Suprapubic skin (tissue), 4 donors: ENCODE measurements around the gene KCNK4. TPM values are rescaled to one million over a fixed set of nuclear protein-coding genes. Genes with fewer than 3 reads are reported as not detected.

Experiments used
- DNase-seq, 2 donors: peaks; one replicate each; pipeline ENCODE4 v3.0.0-alpha.2; 2019; ENCODE audit warnings: low spot score in 2 of 2
- H3K27ac ChIP-seq: fragments of 200-600 bp; sonication (generic); one replicate; pipeline ENCODE4 v1.5.1; 2019
- H3K27me3 ChIP-seq: fragments of 200-600 bp; sonication (generic); one replicate; pipeline ENCODE4 v1.5.1; 2019
- H3K36me3 ChIP-seq: fragments of 200-600 bp; sonication (generic); one replicate; pipeline ENCODE4 v1.5.1; 2019
- H3K4me1 ChIP-seq: fragments of 200-600 bp; sonication (generic); one replicate; pipeline ENCODE4 v1.5.1; 2019
- H3K4me3 ChIP-seq: fragments of 200-600 bp; sonication (generic); one replicate; pipeline ENCODE4 v1.5.1; 2019; ENCODE audit warnings: mild to moderate bottlenecking
- H3K9me3 ChIP-seq: fragments of 200-600 bp; sonication (generic); one replicate; pipeline ENCODE4 v1.5.1; 2019
- EP300 ChIP-seq: sonication (generic); formaldehyde crosslinking; IDR thresholded peaks from one replicate; pipeline ENCODE4 v1.6.1; 2017; ENCODE audit warnings: antibody characterized with exemption
- POLR2A ChIP-seq, 2 donors: fragments of 450-650 bp; IDR thresholded peaks; one replicate each; pipeline ENCODE4 v1.6.1; 2017; ENCODE audit warnings: antibody characterized with exemption in 2 of 2, mild to moderate bottlenecking in 2 of 2, moderate library complexity in 2 of 2
- POLR2AphosphoS5 ChIP-seq, 3 donors: sonication (generic); formaldehyde crosslinking; IDR thresholded peaks; one replicate each; pipeline ENCODE4 v1.6.1; 2017; ENCODE audit warnings: antibody characterized with exemption in 3 of 3
- WGBS: methylation state at CpG from one replicate; pipeline ENCODE4 v1.1.5; 2018; 5-methylcytosine and 5-hydroxymethylcytosine counted together
- total RNA-seq, 4 donors: library from RNA; depleted of rRNA; stranded (reverse); fragments of >200 nt; gene quantifications; one replicate each; pipeline ENCODE4 v1.1.0, GENCODE V29; 2016
- TF ChIP-seq, protein P1 (sequence below), 2 donors: fragments of 200-600 bp in 1 of 2; fragments of 450-650 bp in 1 of 2; sonication (generic) in 1 of 2; IDR thresholded peaks; one replicate each; pipeline ENCODE4 v1.5.1; 2016 to 2019; ENCODE audit warnings: antibody characterized with exemption in 2 of 2, mild to moderate bottlenecking in 1 of 2, moderate library complexity in 1 of 2

The KCNK4 gene
- total RNA-seq, result not detected

DNA sequence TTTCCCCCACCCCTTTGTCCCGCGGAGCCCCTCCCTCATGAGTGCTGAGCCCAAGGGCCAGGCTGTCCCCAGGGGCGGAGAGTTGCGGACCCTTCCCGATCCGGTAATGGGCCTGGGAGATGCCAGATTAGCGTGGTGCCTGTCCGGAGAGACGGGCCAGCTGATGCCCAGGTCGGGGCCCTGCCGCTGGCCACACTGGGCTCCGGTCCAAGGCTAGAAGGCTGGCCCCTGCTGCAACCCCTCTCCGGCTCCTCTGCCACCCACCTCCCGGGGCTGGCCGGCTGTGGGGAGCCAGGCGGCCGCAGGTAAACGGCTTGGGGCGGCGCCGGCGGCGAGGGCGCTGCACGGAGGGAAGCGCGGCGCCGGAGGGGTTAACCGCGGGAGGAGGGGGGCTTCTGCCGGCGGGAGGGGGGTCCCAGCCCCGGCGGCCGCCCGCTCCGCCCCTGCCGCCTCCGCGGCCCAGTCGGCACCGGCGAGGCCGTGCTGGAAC lies at the start of gene KCNK4:
KCNK4 (plus strand) TSS at position 41 of the 490 bp plus-strand sequence. CDS start 1,717 bp downstream, outside the sequence.
- peaks cover 27% of the 10 kb centered on the region for H3K27me3 ChIP-seq

DNA sequence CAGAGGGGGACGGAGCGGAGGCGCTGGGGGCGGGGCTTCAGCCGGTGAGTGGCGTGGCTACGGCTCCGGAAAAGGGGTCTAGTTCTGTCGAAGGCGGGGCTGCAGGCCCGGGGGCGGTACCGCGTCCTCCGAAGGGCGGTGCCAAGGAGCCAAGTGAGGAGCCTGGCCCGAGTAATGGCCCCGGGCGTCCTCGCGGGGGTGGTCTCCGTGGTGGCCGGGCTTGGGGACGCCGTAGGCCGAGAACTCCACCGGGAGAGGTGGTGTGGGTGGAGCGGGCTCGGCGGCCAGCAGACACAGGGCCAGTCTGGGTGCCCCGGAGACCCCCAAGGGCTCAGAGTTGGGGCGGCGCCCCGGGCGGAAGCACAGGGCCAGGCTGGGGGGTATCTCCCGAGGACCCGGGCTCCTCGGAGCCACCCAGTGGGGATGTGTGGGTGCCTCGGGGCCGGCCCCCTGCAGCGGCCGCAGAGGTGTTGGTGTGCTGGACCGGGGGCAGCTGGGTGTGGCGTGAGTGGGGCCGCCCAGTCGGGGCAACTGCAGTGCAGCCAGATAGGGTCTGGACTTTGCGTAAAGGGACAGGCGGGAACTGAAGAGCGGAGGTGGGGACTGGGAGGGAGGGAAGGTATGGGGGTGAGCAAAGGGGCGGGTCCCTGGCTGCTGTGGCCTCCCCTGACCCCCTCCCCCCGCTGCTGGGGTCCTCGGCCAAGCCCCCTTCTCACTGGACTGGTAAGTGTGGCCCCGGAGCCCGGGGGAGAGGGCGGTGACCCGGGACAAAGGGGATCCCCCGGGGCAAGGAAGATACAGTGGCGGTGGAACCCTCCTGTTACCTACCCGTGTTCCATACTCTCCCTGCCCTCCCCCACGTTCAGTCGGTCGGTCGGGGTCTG lies 49.4 kb upstream of the KCNK4 start:
- H3K27ac ChIP-seq, result peak overlapping the region; percentile 97
- H3K4me1 ChIP-seq, result peaks cover 80% of the 10 kb centered on the region
- peak in 1 of 2 donors; percentile 86 for DNase-seq
- H3K27me3 ChIP-seq, result no peaks in the 10 kb centered on the region
- TF ChIP-seq POLR2AphosphoS5 (IDR thresholded peaks at IDR 0.05), result peak in 1 of 3 donors; percentile 25
- TF ChIP-seq, protein P1, sequence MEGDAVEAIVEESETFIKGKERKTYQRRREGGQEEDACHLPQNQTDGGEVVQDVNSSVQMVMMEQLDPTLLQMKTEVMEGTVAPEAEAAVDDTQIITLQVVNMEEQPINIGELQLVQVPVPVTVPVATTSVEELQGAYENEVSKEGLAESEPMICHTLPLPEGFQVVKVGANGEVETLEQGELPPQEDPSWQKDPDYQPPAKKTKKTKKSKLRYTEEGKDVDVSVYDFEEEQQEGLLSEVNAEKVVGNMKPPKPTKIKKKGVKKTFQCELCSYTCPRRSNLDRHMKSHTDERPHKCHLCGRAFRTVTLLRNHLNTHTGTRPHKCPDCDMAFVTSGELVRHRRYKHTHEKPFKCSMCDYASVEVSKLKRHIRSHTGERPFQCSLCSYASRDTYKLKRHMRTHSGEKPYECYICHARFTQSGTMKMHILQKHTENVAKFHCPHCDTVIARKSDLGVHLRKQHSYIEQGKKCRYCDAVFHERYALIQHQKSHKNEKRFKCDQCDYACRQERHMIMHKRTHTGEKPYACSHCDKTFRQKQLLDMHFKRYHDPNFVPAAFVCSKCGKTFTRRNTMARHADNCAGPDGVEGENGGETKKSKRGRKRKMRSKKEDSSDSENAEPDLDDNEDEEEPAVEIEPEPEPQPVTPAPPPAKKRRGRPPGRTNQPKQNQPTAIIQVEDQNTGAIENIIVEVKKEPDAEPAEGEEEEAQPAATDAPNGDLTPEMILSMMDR (IDR thresholded peaks at IDR 0.05), result no peak
- no peaks in the 10 kb centered on the region for H3K9me3 ChIP-seq
- H3K36me3 ChIP-seq, result peaks cover 32% of the 10 kb centered on the region
- peak overlapping the region; percentile 84 for H3K4me3 ChIP-seq
- 0% methylated on average over 20 of the region's 63 CpGs for WGBS

More for the DNA sequence above, at the start of gene KCNK4:
- no peak within 1 kb of the TSS for H3K27ac ChIP-seq
- TF ChIP-seq EP300, result no peak
- TF ChIP-seq, protein P1 (IDR thresholded peaks at IDR 0.05), result no peak
- no peak for TF ChIP-seq POLR2AphosphoS5 (IDR thresholded peaks at IDR 0.05)
- no peak for TF ChIP-seq POLR2A (IDR thresholded peaks at IDR 0.05)
- peaks cover 29% of the 10 kb centered on the region for H3K4me1 ChIP-seq
- WGBS, result 13% methylated on average over 6 of the region's 45 CpGs
- no peak for DNase-seq
- H3K36me3 ChIP-seq, result peaks cover 6% of the 10 kb centered on the region
- peak within 1 kb of the TSS; percentile 53 for H3K4me3 ChIP-seq
- H3K9me3 ChIP-seq, result no peaks in the 10 kb centered on the region

- no peaks in the 10 kb centered on the region for H3K9me3 ChIP-seq
- no peak overlapping the region for H3K4me3 ChIP-seq
- no peak for TF ChIP-seq POLR2AphosphoS5 (IDR thresholded peaks at IDR 0.05)
- TF ChIP-seq POLR2A (IDR thresholded peaks at IDR 0.05), result no peak
- H3K27ac ChIP-seq, result no peak overlapping the region
- 85% methylated on average over 6 of the region's 8 CpGs for WGBS
- H3K36me3 ChIP-seq, result peaks cover 21% of the 10 kb centered on the region
- H3K4me1 ChIP-seq, result peaks cover 74% of the 10 kb centered on the region
- DNase-seq, result no peak
- no peaks in the 10 kb centered on the region for H3K27me3 ChIP-seq
These were observed 47.8 kb upstream of the KCNK4 start for GRCh38 chr11:64243236-64243854.

- H3K4me3 ChIP-seq, result no peak overlapping the region
- WGBS, result 59% methylated on average over 5 of the region's 5 CpGs
- H3K27me3 ChIP-seq, result no peaks in the 10 kb centered on the region
- H3K27ac ChIP-seq, result no peak overlapping the region
- no peak for DNase-seq
- peaks cover 67% of the 10 kb centered on the region for H3K4me1 ChIP-seq
- H3K9me3 ChIP-seq, result no peaks in the 10 kb centered on the region
- TF ChIP-seq POLR2A (IDR thresholded peaks at IDR 0.05) (no peak), EP300 (no peak), POLR2AphosphoS5 (IDR thresholded peaks at IDR 0.05) (no peak)
- TF ChIP-seq, protein P1 (IDR thresholded peaks at IDR 0.05), result no peak
- peaks cover 14% of the 10 kb centered on the region for H3K36me3 ChIP-seq
These were observed 47.0 kb upstream of the KCNK4 start for GRCh38 chr11:64244107-64244506.

DNA sequence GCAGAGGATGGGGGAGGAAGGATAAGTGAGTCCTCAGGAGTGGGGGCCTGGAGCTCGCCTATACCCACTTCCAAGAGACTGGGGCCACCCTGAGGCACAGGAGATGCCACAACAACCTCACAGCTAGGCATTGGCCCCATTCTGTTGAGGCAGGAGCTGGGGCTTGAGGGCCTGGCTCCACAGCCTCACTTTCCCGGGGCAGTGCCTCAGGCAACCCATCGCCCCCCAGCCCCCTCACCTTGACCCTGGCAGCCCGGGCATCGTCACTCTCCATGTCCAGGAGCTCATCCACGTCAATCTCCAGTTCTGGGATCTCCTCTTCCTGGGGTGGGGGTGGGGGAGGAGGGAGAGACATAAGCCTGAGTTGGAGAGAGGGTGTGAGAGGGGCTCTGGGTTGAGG lies 46.1 kb upstream of the KCNK4 start:
- Histone ChIP-seq H3K4me1 (peaks cover 59% of the 10 kb centered on the region), H3K27me3 (no peaks in the 10 kb centered on the region), H3K36me3 (peaks cover 12% of the 10 kb centered on the region), H3K9me3 (no peaks in the 10 kb centered on the region), H3K4me3 (peak overlapping the region; percentile 75), H3K27ac (peak overlapping the region; percentile 91)
- TF ChIP-seq POLR2AphosphoS5 (IDR thresholded peaks at IDR 0.05) (no peak), POLR2A (IDR thresholded peaks at IDR 0.05) (no peak), EP300 (no peak)
- TF ChIP-seq, protein P1 (IDR thresholded peaks at IDR 0.05), result no peak
- no peak for DNase-seq
- 40% methylated on average over 2 of the region's 6 CpGs for WGBS
